GM18502 (cell line): ENCODE data around the gene CAT.
"Not testable (repeated sequence)": the region's sequence is repeated elsewhere in the genome, so short reads cannot be mapped to it uniquely, and the experiment has no call there.

ENCODE experiments used
- ATAC-seq: cut with Tn5 transposase; IDR thresholded peaks from one replicate; pipeline ENCODE4 v1.9.1; 2021; ENCODE audit warnings: mild to moderate bottlenecking; ENCODE audit not compliant: unreplicated experiment, poor library complexity

The CAT gene

GRCh38 chr11:34424826-34425225 is 13.9 kb upstream of the CAT start:
- ATAC-seq, result not testable (repeated sequence)

- no peak for ATAC-seq
Observed at GRCh38 chr11:34425360-34425759, 13.4 kb upstream of the CAT start.

- no peak for ATAC-seq
Observed at GRCh38 chr11:34425867-34426266, 12.9 kb upstream of the CAT start.

GRCh38 chr11:34426766-34427185 is 12.0 kb upstream of the CAT start:
- no peak for ATAC-seq

GRCh38 chr11:34427186-34427805 is 11.4 kb upstream of the CAT start:
- no peak for ATAC-seq

GRCh38 chr11:34431979-34432378 is 6.8 kb upstream of the CAT start:
- no peak for ATAC-seq

GRCh38 chr11:34432822-34433221 is 5.9 kb upstream of the CAT start:
- no peak for ATAC-seq

- no peak for ATAC-seq
Observed at GRCh38 chr11:34433899-34434298, 4.8 kb upstream of the CAT start.

GRCh38 chr11:34437224-34438125 is 1.3 kb upstream of the CAT start:
- no peak for ATAC-seq

- ATAC-seq, result no peak
Observed at GRCh38 chr11:34439610-34440198, 970 bp downstream of the CAT start.

GRCh38 chr11:34441814-34442213 is 3.1 kb downstream of the CAT start:
- no peak for ATAC-seq

GRCh38 chr11:34443136-34443535 is 4.4 kb downstream of the CAT start:
- no peak for ATAC-seq

GRCh38 chr11:34444428-34444827 is 5.7 kb downstream of the CAT start:
- ATAC-seq, result no peak

GRCh38 chr11:34445956-34446355 is 7.2 kb downstream of the CAT start:
- ATAC-seq, result no peak

- ATAC-seq, result no peak
Observed at GRCh38 chr11:34446386-34446785, 7.7 kb downstream of the CAT start.

GRCh38 chr11:34447044-34447443 is 8.3 kb downstream of the CAT start:
- no peak for ATAC-seq

- no peak for ATAC-seq
Observed at GRCh38 chr11:34448223-34448994, 9.7 kb downstream of the CAT start.

- no peak for ATAC-seq
Observed at GRCh38 chr11:34449013-34449412, 10.3 kb downstream of the CAT start.

GRCh38 chr11:34451053-34451452 is 12.3 kb downstream of the CAT start:
- ATAC-seq, result no peak

GRCh38 chr11:34454308-34455032 is 15.7 kb downstream of the CAT start:
- ATAC-seq, result no peak
